ENCODE data around the gene HOXD4.

Gene HOXD4

GRCh38 chr2:176106581-176107539 is 44.5 kb upstream of the HOXD4 start, which contains the start of gene HOXD11 (continued):
- TF ChIP-seq ZNF558 (tag by site-specific recombination; IDR thresholded peaks at IDR 0.05) (no peak), ZNF18 (tag by site-specific recombination; IDR thresholded peaks at IDR 0.05) (peak; percentile 13; the same call in 1 of the 2 replicates), ZNF175 (tag by site-specific recombination; IDR thresholded peaks at IDR 0.05) (no peak), SCRT2 (tag by site-specific recombination; IDR thresholded peaks at IDR 0.05) (peak; percentile 97), ZNF473 (tag by site-specific recombination; IDR thresholded peaks at IDR 0.05) (no peak), ZNF266 (tag by site-specific recombination; IDR thresholded peaks at IDR 0.05; ENCODE audit: low read depth) (no peak), SP3 (tag by site-specific recombination; IDR thresholded peaks at IDR 0.05) (peak; percentile 11), TSHZ1 (tag by site-specific recombination; IDR thresholded peaks at IDR 0.05; ENCODE audit: borderline replicate concordance) (peak; percentile 79), ZNF514 (tag by site-specific recombination; IDR thresholded peaks at IDR 0.05) (no peak), MEIS1 (CRISPR knock-in tag; IDR thresholded peaks at IDR 0.05; ENCODE audit: borderline replicate concordance) (no peak), ZSCAN5A (tag by site-specific recombination; IDR thresholded peaks at IDR 0.05) (no peak), ZBTB49 (tag by site-specific recombination; IDR thresholded peaks at IDR 0.05; ENCODE audit: low read depth) (no peak), ZNF394 (tag by site-specific recombination; IDR thresholded peaks at IDR 0.05; ENCODE audit: borderline replicate concordance) (peak; percentile 16), PRDM10 (tag by site-specific recombination; IDR thresholded peaks at IDR 0.05) (peak; percentile 87), ZNF433 (tag by site-specific recombination; IDR thresholded peaks at IDR 0.05; ENCODE audit: low read depth) (no peak), GLI2 (tag by site-specific recombination; IDR thresholded peaks at IDR 0.05; ENCODE audit: borderline replicate concordance, low read depth) (0 out of 2 replicates have a peak, but pooled peaks have one; percentile 47), AEBP2 (tag by site-specific recombination; IDR thresholded peaks at IDR 0.05; ENCODE audit: borderline replicate concordance) (no peak), OVOL3 (tag by site-specific recombination; IDR thresholded peaks at IDR 0.05) (no peak), ZNF513 (tag by site-specific recombination; IDR thresholded peaks at IDR 0.05) (peak; percentile 53), OSR2 (tag by site-specific recombination; IDR thresholded peaks at IDR 0.05) (peak; percentile 92)
